Mucosa of descending colon (tissue), 3 donors: ENCODE data around the gene INPP4B. TPM values are rescaled to one million over a fixed set of nuclear protein-coding genes. Genes with fewer than 3 reads are reported as not detected.
A peak's percentile ranks its signal among the peaks of the same experiment; 100 is the strongest.

Experiments used
- ATAC-seq: fragments of 200-7000 bp; cut with Tn5 transposase; one replicate; pipeline ENCODE4 v1.9.1; 2020; ENCODE audit warnings: mild to moderate bottlenecking, moderate library complexity
- DNase-seq, 3 donors: peaks; one replicate each; pipeline ENCODE4 v3.0.0-alpha.2; 2020
- H3K36me3 ChIP-seq: fragments of 200-600 bp; one replicate; pipeline ENCODE4 v1.8.0; 2021; ENCODE audit warnings: low read depth, mild to moderate bottlenecking
- H3K4me1 ChIP-seq: fragments of 200-600 bp; one replicate; pipeline ENCODE4 v1.8.0; 2021; ENCODE audit warnings: low read depth, mild to moderate bottlenecking
- H3K4me3 ChIP-seq: fragments of 200-600 bp; one replicate; pipeline ENCODE4 v1.8.0; 2021; ENCODE audit warnings: mild to moderate bottlenecking
- H3K9me3 ChIP-seq: fragments of 200-600 bp; one replicate; pipeline ENCODE4 v1.8.0; 2021; ENCODE audit warnings: mild to moderate bottlenecking
- intact Hi-C, 2 donors: fragments of 100-400 bp; cut with DNase I in 1 of 2; cut with micrococcal nuclease in 1 of 2; formaldehyde crosslinking; loops; one replicate each; pipeline versions ENCODE4 v1.11.0 to v1.11.1; 2022; cut with DNase I, micrococcal nuclease
- total RNA-seq, 3 donors: library from RNA; stranded (reverse); fragmentation: NEBNext Ultra II Directional in 2 of 3; extraction: Animal tissue kit (Norgen Biotek cat#: 25700) in 2 of 3; gene quantifications; one replicate each; pipeline versions ENCODE4 v1.2.1 to v1.2.4, GENCODE V29; 2021 to 2023
- TF ChIP-seq, protein P1 (sequence below): fragments of 200-600 bp; IDR thresholded peaks from one replicate; pipeline ENCODE4 v1.8.0; 2022; ENCODE audit warnings: antibody characterized with exemption, mild to moderate bottlenecking
- donor health status: DM: no; HTN: no; CAD: no; lungs with moderate emphysema.
- donor health status: DM: no; HTN: no; CAD: no.
- donor health status: DM: no; HTN: yes; CAD: no.

INPP4B gene
- total RNA-seq, 3 donors from 2014 or later = 22.2 to 27.3 (median 24.1) TPM

DNA sequence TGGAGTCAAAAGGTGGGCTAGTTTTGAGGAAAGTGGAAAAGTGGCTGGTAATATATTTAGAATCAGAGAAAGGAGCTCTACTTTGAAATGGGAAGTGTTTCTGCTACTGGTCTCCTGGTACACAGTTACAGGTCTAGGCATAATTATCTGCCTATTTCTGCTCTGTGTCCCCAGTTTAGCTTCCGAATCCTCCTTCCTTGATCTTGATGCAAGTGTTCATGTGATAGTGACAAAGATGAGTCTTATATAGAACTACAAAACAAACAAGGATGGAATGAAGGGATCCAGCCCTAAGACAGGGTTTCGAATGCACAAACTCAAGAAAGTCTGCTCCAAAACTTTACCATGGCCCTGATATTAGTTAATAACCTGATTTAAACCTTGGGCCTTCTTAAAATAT lies 580.2 kb downstream of the INPP4B start:
- H3K4me1 ChIP-seq = no peaks in the 10 kb centered on the region
- DNase-seq (no peak), ATAC-seq (no peak)
- no peaks in the 10 kb centered on the region for H3K9me3 ChIP-seq
- intact Hi-C loops = no loop called here
- H3K4me3 ChIP-seq = no peak overlapping the region
- H3K36me3 ChIP-seq = no peaks in the 10 kb centered on the region
- TF ChIP-seq, protein P1, sequence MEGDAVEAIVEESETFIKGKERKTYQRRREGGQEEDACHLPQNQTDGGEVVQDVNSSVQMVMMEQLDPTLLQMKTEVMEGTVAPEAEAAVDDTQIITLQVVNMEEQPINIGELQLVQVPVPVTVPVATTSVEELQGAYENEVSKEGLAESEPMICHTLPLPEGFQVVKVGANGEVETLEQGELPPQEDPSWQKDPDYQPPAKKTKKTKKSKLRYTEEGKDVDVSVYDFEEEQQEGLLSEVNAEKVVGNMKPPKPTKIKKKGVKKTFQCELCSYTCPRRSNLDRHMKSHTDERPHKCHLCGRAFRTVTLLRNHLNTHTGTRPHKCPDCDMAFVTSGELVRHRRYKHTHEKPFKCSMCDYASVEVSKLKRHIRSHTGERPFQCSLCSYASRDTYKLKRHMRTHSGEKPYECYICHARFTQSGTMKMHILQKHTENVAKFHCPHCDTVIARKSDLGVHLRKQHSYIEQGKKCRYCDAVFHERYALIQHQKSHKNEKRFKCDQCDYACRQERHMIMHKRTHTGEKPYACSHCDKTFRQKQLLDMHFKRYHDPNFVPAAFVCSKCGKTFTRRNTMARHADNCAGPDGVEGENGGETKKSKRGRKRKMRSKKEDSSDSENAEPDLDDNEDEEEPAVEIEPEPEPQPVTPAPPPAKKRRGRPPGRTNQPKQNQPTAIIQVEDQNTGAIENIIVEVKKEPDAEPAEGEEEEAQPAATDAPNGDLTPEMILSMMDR = no peak

DNA sequence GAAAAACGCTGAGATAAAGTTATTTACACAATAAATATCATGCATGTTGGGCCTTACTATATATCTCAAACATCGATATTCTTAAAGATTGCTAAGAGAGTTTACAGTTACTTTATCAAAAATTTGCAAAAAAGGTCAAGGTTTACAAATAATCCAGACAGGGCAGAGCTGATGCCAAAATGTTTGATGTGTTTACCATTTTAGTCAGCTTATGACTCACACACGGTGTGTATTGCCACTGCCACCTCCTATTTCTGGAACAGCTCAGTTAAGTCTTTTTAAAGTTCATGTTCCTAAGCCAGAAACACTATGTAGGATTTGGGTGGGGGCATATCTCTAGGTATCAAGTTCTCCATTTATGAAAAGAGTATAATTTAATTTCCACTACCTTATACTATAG lies 580.6 kb downstream of the INPP4B start:
- no peak for DNase-seq
- peak; percentile 79 for ATAC-seq
- intact Hi-C loops = no loop called here

DNA sequence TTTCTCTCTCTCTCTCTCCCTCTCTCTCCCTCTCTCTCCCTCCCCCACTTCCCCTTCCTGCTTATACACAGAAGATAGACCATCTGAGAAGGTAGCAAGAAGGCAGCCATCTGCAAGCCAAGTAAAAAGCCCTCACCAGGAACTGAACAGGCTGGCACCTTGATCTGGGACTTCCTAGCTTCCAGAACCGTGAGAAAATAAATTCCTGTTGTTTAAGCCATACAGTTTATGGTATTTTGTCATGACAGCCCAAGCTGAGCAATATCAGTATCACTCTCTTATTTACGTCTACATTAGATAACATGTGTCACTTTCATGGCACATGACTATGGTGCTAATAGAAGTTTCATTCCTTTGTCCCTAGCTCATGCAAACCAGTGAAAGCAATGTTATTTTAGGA lies 581.1 kb downstream of the INPP4B start:
- TF ChIP-seq, protein P1 = no peak
- ATAC-seq (no peak), DNase-seq (no peak)
- Histone ChIP-seq H3K4me3 (no peak overlapping the region), H3K9me3 (no peaks in the 10 kb centered on the region), H3K4me1 (no peaks in the 10 kb centered on the region), H3K36me3 (no peaks in the 10 kb centered on the region)
- intact Hi-C loops = no loop called here

More for the DNA sequence above, 580.6 kb downstream of the INPP4B start:
- Histone ChIP-seq H3K4me3 (no peak overlapping the region), H3K36me3 (no peaks in the 10 kb centered on the region), H3K4me1 (no peaks in the 10 kb centered on the region), H3K9me3 (no peaks in the 10 kb centered on the region)
- TF ChIP-seq, protein P1 = no peak

DNA sequence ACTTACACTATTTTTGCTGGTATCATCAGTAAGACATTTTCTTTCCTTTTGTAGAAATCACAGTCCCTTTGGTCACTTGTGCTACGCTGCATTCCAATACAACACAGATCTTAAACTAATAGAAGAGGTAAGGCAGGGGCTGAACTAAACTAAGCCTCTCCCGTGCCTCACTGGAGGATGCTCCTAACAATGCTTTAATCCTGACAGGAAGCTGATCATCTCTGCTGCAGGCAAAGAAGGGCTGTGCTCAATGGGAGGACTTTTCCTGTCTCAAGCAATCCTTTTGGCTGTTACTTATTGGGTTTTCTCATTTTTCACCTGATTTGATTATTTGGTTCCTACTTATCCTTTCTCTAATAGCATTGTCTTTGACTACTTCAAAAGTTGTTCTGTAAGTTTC lies 583.1 kb downstream of the INPP4B start:
- intact Hi-C loops = no loop called here
- no peak for ATAC-seq
- Histone ChIP-seq H3K4me3 (no peak overlapping the region), H3K4me1 (no peaks in the 10 kb centered on the region), H3K9me3 (no peaks in the 10 kb centered on the region), H3K36me3 (no peaks in the 10 kb centered on the region)
- no peak for DNase-seq
- TF ChIP-seq, protein P1 = no peak

DNA sequence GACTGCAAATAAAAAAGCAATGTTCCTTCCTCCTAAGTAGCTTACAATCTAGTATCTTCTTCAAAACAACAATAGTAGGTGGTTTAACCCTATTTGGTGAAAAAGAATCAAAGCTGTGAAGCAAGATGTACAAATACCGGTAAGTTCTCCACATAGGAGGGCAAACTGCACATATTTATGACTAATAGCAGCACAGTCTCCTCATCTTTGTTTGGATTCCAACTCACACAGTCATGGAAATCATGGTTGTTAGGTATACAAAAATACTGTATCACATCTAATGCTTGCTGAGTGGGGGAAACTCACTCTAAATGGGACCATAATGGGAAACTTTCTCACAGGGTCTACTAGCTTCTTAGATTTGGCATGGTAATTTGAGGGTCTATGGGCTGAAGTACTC lies 597.2 kb downstream of the INPP4B start:
- Histone ChIP-seq H3K4me3 (no peak overlapping the region), H3K36me3 (no peaks in the 10 kb centered on the region), H3K9me3 (no peaks in the 10 kb centered on the region), H3K4me1 (no peaks in the 10 kb centered on the region)
- DNase-seq = no peak
- TF ChIP-seq, protein P1 = no peak
- ATAC-seq = no peak
- intact Hi-C loops = no loop called here

DNA sequence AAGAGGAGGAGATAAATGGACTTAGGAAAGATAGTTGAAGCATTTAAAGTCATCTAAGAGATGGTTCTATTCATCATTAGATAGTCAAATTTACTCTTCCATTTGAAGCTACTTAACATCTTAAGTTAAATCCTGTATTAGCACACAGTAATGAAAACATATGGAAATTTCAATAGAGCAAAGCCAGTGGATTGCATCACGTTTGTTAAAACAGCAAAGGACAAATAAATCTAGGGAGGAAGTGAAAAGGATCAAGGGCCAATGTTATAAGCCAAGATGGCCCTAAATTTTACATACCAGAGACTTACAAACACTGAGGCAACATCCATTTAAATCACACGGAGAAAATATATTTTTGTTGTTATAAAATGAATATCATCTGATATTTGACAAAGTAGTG lies 602.8 kb downstream of the INPP4B start:
- Histone ChIP-seq H3K4me3 (no peak overlapping the region), H3K36me3 (no peaks in the 10 kb centered on the region), H3K9me3 (no peaks in the 10 kb centered on the region), H3K4me1 (no peaks in the 10 kb centered on the region)
- TF ChIP-seq, protein P1 = no peak
- DNase-seq (no peak), ATAC-seq (no peak)
- intact Hi-C loops = no loop called here
